Smooth muscle cell (in vitro differentiated cells): Measurements from ENCODE around the gene LPO. TPM values are rescaled to one million over a fixed set of nuclear protein-coding genes. Genes with fewer than 3 reads are reported as not detected.

Experiments used
- DNase-seq: peaks from one replicate; lab custom pipeline; 2025; ENCODE audit not compliant: unreplicated experiment; lab: John Stamatoyannopoulos, UW
- H2AFZ ChIP-seq: fragments of 200-600 bp; sonication (generic); 2 replicates; pipeline ENCODE4 v1.6.0; 2016; ENCODE audit warnings: antibody characterized with exemption, low read depth, mild to moderate bottlenecking
- H3F3A ChIP-seq: fragments of 200-600 bp; sonication (generic); 2 replicates; pipeline ENCODE4 v1.6.0; 2017; ENCODE audit warnings: antibody characterized with exemption, low read depth
- H3K27ac ChIP-seq: fragments of 200-600 bp; sonication (generic); 2 replicates; pipeline ENCODE4 v1.5.1; 2016; ENCODE audit warnings: low read depth, mild to moderate bottlenecking
- H3K27me3 ChIP-seq: fragments of 200-600 bp; sonication (generic); 2 replicates; pipeline ENCODE4 v1.6.1; 2016; ENCODE audit warnings: low read depth, mild to moderate bottlenecking
- H3K36me3 ChIP-seq: fragments of 200-600 bp; sonication (generic); 2 replicates; pipeline ENCODE4 v1.5.1; 2016; ENCODE audit warnings: low read depth
- H3K4me1 ChIP-seq: fragments of 200-600 bp; sonication (generic); 2 replicates; pipeline ENCODE4 v1.5.1; 2016; ENCODE audit warnings: low read depth
- H3K4me2 ChIP-seq: fragments of 200-600 bp; sonication (generic); 2 replicates; pipeline ENCODE4 v1.6.0; 2016; ENCODE audit warnings: mild to moderate bottlenecking
- H3K4me3 ChIP-seq: fragments of 200-600 bp; sonication (generic); 2 replicates; pipeline ENCODE4 v1.5.1; 2016; ENCODE audit warnings: mild to moderate bottlenecking
- H3K79me2 ChIP-seq: fragments of 200-600 bp; sonication (generic); 2 replicates; pipeline ENCODE4 v1.6.0; 2016; ENCODE audit warnings: low read depth, mild to moderate bottlenecking
- H3K9ac ChIP-seq: fragments of 200-600 bp; sonication (generic); 2 replicates; pipeline ENCODE4 v1.6.0; 2016; ENCODE audit warnings: low read depth
- H3K9me3 ChIP-seq: fragments of 200-600 bp; sonication (generic); replicated peaks from 2 replicates; pipeline ENCODE4 v1.5.1; 2016; ENCODE audit warnings: low read depth
- H4K20me1 ChIP-seq: fragments of 200-600 bp; sonication (generic); 2 replicates; pipeline ENCODE4 v1.6.0; 2016; ENCODE audit warnings: low read depth
- CTCF ChIP-seq: fragments of 200-600 bp; sonication (generic); IDR thresholded peaks from 2 replicates; pipeline ENCODE4 v1.5.1; 2017; ENCODE audit warnings: borderline replicate concordance, mild to moderate bottlenecking, antibody characterized with exemption; ENCODE audit not compliant: insufficient read depth, poor library complexity, severe bottlenecking
- WGBS: methylation state at CpG from one replicate; pipeline ENCODE4 v1.1.7; 2016; ENCODE audit warnings: low lambda C conversion rate; 5-methylcytosine and 5-hydroxymethylcytosine counted together
- polyA plus RNA-seq: library from polyadenylated mRNA; unstranded; fragments of >200 nt; fragmentation: Nextera tagmentation; extraction: Ambion mirVana; gene quantifications from 2 replicates; pipeline ENCODE4 v1.2.1, GENCODE V29; 2016
- total RNA-seq: library from RNA; depleted of rRNA; stranded (reverse); fragments of >200 nt; gene quantifications from 2 replicates; pipeline ENCODE4 v1.2.3, GENCODE V29; 2014

LPO gene
- total and polyA plus RNA-seq, 2 experiments from 2014 or later: 3.3 to 4.1 TPM

GRCh38 chr17:58263773-58264172, 25.4 kb downstream of the LPO start:
- Histone ChIP-seq H4K20me1 (no peaks in the 10 kb centered on the region), H3K9me3 (no peaks in the 10 kb centered on the region), H3K79me2 (no peaks in the 10 kb centered on the region), H3K27ac (no peak overlapping the region), H2AFZ (no peak overlapping the region), H3K36me3 (no peaks in the 10 kb centered on the region), H3F3A (no peaks in the 10 kb centered on the region), H3K9ac (no peak overlapping the region), H3K4me2 (no peak overlapping the region), H3K4me1 (no peaks in the 10 kb centered on the region), H3K27me3 (peaks cover 71% of the 10 kb centered on the region), H3K4me3 (no peak overlapping the region)
- 81% methylated on average over 1 of the region's 1 CpG for WGBS
- no peak for TF ChIP-seq CTCF
- no peak for DNase-seq

GRCh38 chr17:58264407-58265103, 26.2 kb downstream of the LPO start:
- no peak for TF ChIP-seq CTCF
- H3K27ac ChIP-seq: no peak overlapping the region
- no peak for DNase-seq
- no peaks in the 10 kb centered on the region for H3K36me3 ChIP-seq
- H4K20me1 ChIP-seq: no peaks in the 10 kb centered on the region
- no peak overlapping the region for H3K4me2 ChIP-seq
- no peaks in the 10 kb centered on the region for H3F3A ChIP-seq
- H2AFZ ChIP-seq: no peak overlapping the region
- H3K79me2 ChIP-seq: no peaks in the 10 kb centered on the region
- 81% methylated on average over 6 of the region's 6 CpGs for WGBS
- no peaks in the 10 kb centered on the region for H3K9me3 ChIP-seq
- H3K9ac ChIP-seq: no peak overlapping the region
- no peak overlapping the region for H3K4me3 ChIP-seq
- peaks cover 63% of the 10 kb centered on the region for H3K27me3 ChIP-seq
- H3K4me1 ChIP-seq: no peaks in the 10 kb centered on the region

GRCh38 chr17:58265271-58265670, 26.9 kb downstream of the LPO start:
- Histone ChIP-seq H3F3A (no peaks in the 10 kb centered on the region), H3K36me3 (no peaks in the 10 kb centered on the region), H3K27ac (no peak overlapping the region), H3K9ac (no peak overlapping the region), H3K4me2 (no peak overlapping the region), H4K20me1 (no peaks in the 10 kb centered on the region), H3K79me2 (no peaks in the 10 kb centered on the region), H3K9me3 (no peaks in the 10 kb centered on the region), H3K27me3 (peaks cover 56% of the 10 kb centered on the region), H3K4me1 (no peaks in the 10 kb centered on the region), H3K4me3 (no peak overlapping the region), H2AFZ (no peak overlapping the region)
- 80% methylated on average over 4 of the region's 4 CpGs for WGBS
- TF ChIP-seq CTCF: no peak
- no peak for DNase-seq
